ENCODE data around the gene HOXB7. TPM values are rescaled to one million over a fixed set of nuclear protein-coding genes. Genes with fewer than 3 reads are reported as not detected.

Gene HOXB7
- total and polyA plus RNA-seq, 10 of the 15 experiments (the other 5 are each of a cell fraction or from before 2014, with no cell fraction given): 2.8 to 7.4 (median 4.2) TPM

- H3K9me3 ChIP-seq (replicated peaks; ENCODE audit: control insufficient read depth, insufficient read depth, low read length): no peaks in the 10 kb centered on the region
- POLR2A ChIA-PET: no interaction called here
- 22% methylated on average over 29 of the region's 29 CpGs for WGBS (ENCODE audit: insufficient coverage, insufficient replicate concordance, low lambda C conversion rate, missing lambda C conversion rate)
These were observed 30.8 kb upstream of the HOXB7 start for GRCh38 chr17:48641541-48642058.

More at GRCh38 chr17:48641541-48642058, 30.8 kb upstream of the HOXB7 start:
- Histone ChIP-seq H3K27me3 (replicated peaks in 1 of 2; ENCODE audit: control insufficient read depth in 2 of 2, insufficient read depth in 2 of 2, low read length in 1 of 2) (peaks cover 10 to 19% of the 10 kb centered on the region in 2 experiments), H3K9ac (ENCODE audit: control insufficient read depth, insufficient read depth, low read length) (no peak overlapping the region), H3K4me1 (ENCODE audit: control insufficient read depth, insufficient read depth, low read length) (no peaks in the 10 kb centered on the region), H4K20me1 (ENCODE audit: control insufficient read depth, insufficient read depth) (no peaks in the 10 kb centered on the region), H3K4me3 (no peak overlapping the region), H3K27ac (ENCODE audit: control insufficient read depth, insufficient read depth) (no peak overlapping the region), H3K79me2 (ENCODE audit: control insufficient read depth, insufficient read depth, low read length) (no peaks in the 10 kb centered on the region), H3K4me2 (ENCODE audit: control insufficient read depth, insufficient read depth) (no peak overlapping the region), H3K36me3 (ENCODE audit: control insufficient read depth in 2 of 2, insufficient read depth in 2 of 2, low read length in 1 of 2) (no peaks in the 10 kb centered on the region), H2AFZ (ENCODE audit: control insufficient read depth, low read depth, low read length) (no peak overlapping the region)
- RAD21 ChIA-PET (ENCODE audit: unreplicated experiment): no interaction called here
- SMC1A ChIA-PET (ENCODE audit: uncharacterized antibody, unreplicated experiment): no interaction called here
- FAIRE-seq (no peak), DNase-seq (ENCODE audit: low read depth, low spot score) (no peak), ATAC-seq (peak; percentile 13; the same call in 2 of the 3 replicates)
- intact Hi-C loops (cut with micrococcal nuclease; ENCODE audit: unreplicated experiment) (no loop called here), in situ Hi-C loops (cut with MboI) (no loop called here)
- CTCF ChIA-PET: interaction anchor here (1.4 kb wide), 1 partner anchor 237 kb away, joined by 4 read pairs; no protein-coding TSS in a partner anchor
- no TSS peak for BruUV-seq (replicated peaks)
- TF ChIP-seq PBX3 (IDR thresholded peaks at IDR 0.05; ENCODE audit: insufficient replicate concordance, low read depth, low read length) (no peak), NRF1 (conservative IDR thresholded peaks at IDR 0.05; ENCODE audit: low read depth, low read length) (no peak), MTA2 (IDR thresholded peaks at IDR 0.05; ENCODE audit: low read depth) (no peak), BACH1 (IDR thresholded peaks at IDR 0.05; ENCODE audit: borderline replicate concordance) (no peak), ZNF622 (IDR thresholded peaks at IDR 0.05) (no peak), NFYB (IDR thresholded peaks at IDR 0.05; ENCODE audit: insufficient read depth, low read depth, low read length) (no peak), CBFB (IDR thresholded peaks at IDR 0.05; ENCODE audit: low read depth) (no peak), SRF (IDR thresholded peaks at IDR 0.05; ENCODE audit: low read depth in 2 of 2, low read length in 2 of 2) (no peak), SMC3 (IDR thresholded peaks at IDR 0.05; ENCODE audit: borderline replicate concordance, low read length) (no peak), CHD1 (IDR thresholded peaks at IDR 0.05; ENCODE audit: low read depth, low read length) (no peak), STAT1 (conservative IDR thresholded peaks at IDR 0.05) (no peak), NFYA (IDR thresholded peaks at IDR 0.05; ENCODE audit: borderline replicate concordance, low read depth, low read length) (no peak), PAX8 (IDR thresholded peaks at IDR 0.05) (no peak)
- TF ChIP-seq, protein P1, sequence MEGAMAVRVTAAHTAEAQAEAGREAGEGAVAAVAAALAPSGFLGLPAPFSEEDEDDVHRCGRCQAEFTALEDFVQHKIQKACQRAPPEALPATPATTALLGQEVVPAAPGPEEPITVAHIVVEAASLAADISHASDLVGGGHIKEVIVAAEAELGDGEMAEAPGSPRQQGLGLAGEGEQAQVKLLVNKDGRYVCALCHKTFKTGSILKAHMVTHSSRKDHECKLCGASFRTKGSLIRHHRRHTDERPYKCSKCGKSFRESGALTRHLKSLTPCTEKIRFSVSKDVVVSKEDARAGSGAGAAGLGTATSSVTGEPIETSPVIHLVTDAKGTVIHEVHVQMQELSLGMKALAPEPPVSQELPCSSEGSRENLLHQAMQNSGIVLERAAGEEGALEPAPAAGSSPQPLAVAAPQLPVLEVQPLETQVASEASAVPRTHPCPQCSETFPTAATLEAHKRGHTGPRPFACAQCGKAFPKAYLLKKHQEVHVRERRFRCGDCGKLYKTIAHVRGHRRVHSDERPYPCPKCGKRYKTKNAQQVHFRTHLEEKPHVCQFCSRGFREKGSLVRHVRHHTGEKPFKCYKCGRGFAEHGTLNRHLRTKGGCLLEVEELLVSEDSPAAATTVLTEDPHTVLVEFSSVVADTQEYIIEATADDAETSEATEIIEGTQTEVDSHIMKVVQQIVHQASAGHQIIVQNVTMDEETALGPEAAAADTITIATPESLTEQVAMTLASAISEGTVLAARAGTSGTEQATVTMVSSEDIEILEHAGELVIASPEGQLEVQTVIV (IDR thresholded peaks at IDR 0.05; ENCODE audit: borderline replicate concordance, partially characterized antibody): no peak

Measured in GM12878 (cell line).